Right atrium auricular region (tissue), 2 donors: ENCODE results near the gene NFYB. TPM values are rescaled to one million over a fixed set of nuclear protein-coding genes. Genes with fewer than 3 reads are reported as not detected.
"Not testable (repeated sequence)": the region's sequence is repeated elsewhere in the genome, so short reads cannot be mapped to it uniquely, and the experiment has no call there.

Experiments
- DNase-seq: peaks from one replicate; pipeline ENCODE4 v3.0.0-alpha.2; 2019; ENCODE audit warnings: low spot score
- H3K27ac ChIP-seq, 2 donors: fragments of 200-600 bp; sonication (generic); 1 replicate in 1 of 2; 2 replicates in 1 of 2; pipeline ENCODE4 v1.5.1; 2016 to 2019
- H3K27me3 ChIP-seq, 2 donors: fragments of 200-600 bp; sonication (generic); one replicate each; pipeline versions ENCODE4 v1.5.1 to v1.6.0; 2017 to 2019
- H3K36me3 ChIP-seq: fragments of 200-600 bp; sonication (generic); one replicate; pipeline ENCODE4 v1.5.1; 2016
- H3K4me1 ChIP-seq, 2 donors: fragments of 200-600 bp; sonication (generic); one replicate each; pipeline versions ENCODE4 v1.5.1 to v1.6.0; 2017 to 2019
- H3K4me3 ChIP-seq, 2 donors: fragments of 200-600 bp; sonication (generic); 1 replicate in 1 of 2; 2 replicates in 1 of 2; pipeline ENCODE4 v1.5.1; 2017 to 2019; ENCODE audit warnings: mild to moderate bottlenecking in 1 of 2, moderate library complexity in 1 of 2
- H3K9me3 ChIP-seq, 2 donors: fragments of 200-600 bp; sonication (generic); one replicate each; pipeline ENCODE4 v1.5.1; 2019
- CTCF ChIP-seq, 2 donors: fragments of 200-600 bp; sonication (generic); IDR thresholded peaks; one replicate each; pipeline ENCODE4 v1.5.1; 2019; ENCODE audit warnings: antibody characterized with exemption in 2 of 2
- total RNA-seq, 2 donors: library from RNA; depleted of rRNA; stranded (reverse); fragments of >200 nt; gene quantifications; one replicate each; pipeline ENCODE4 v1.1.0, GENCODE V29; 2016

The NFYB gene
- total RNA-seq, 2 donors from 2014 or later = 24.0 to 29.0 TPM

GRCh38 chr12:104165801-104166200 lies 27.8 kb upstream of the NFYB start:
- Histone ChIP-seq H3K36me3 (no peaks in the 10 kb centered on the region), H3K27me3 (no peaks in the 10 kb centered on the region), H3K9me3 (no peaks in the 10 kb centered on the region), H3K4me1 (peaks cover 0 to 21% of the 10 kb centered on the region in 2 donors), H3K4me3 (no peak overlapping the region), H3K27ac (peak overlapping the region; percentile 22 to 36)
- no peak for DNase-seq
- TF ChIP-seq CTCF (IDR thresholded peaks at IDR 0.05) = no peak

GRCh38 chr12:104164634-104165033 lies 26.6 kb upstream of the NFYB start:
- Histone ChIP-seq H3K36me3 (no peaks in the 10 kb centered on the region), H3K4me1 (peaks cover 0 to 21% of the 10 kb centered on the region in 2 donors), H3K4me3 (no peak overlapping the region), H3K27me3 (no peaks in the 10 kb centered on the region), H3K9me3 (no peaks in the 10 kb centered on the region), H3K27ac (no peak overlapping the region)
- no peak for DNase-seq
- no peak for TF ChIP-seq CTCF (IDR thresholded peaks at IDR 0.05)

GRCh38 chr12:104163631-104164030 lies 25.6 kb upstream of the NFYB start:
- Histone ChIP-seq H3K4me1 (peaks cover 0 to 21% of the 10 kb centered on the region in 2 donors), H3K4me3 (no peak overlapping the region), H3K36me3 (no peaks in the 10 kb centered on the region), H3K9me3 (no peaks in the 10 kb centered on the region), H3K27me3 (no peaks in the 10 kb centered on the region), H3K27ac (no peak overlapping the region)
- no peak for TF ChIP-seq CTCF (IDR thresholded peaks at IDR 0.05)
- DNase-seq = no peak

- not testable (repeated sequence) for H3K36me3 ChIP-seq, H3K4me3 ChIP-seq, H3K27me3 ChIP-seq, H3K9me3 ChIP-seq, H3K27ac ChIP-seq, DNase-seq
- H3K4me1 ChIP-seq = peaks cover 0 to 21% of the 10 kb centered on the region in 2 donors
Observed at GRCh38 chr12:104163028-104163427, 25.0 kb upstream of the NFYB start.

GRCh38 chr12:104155711-104156555 lies 17.9 kb upstream of the NFYB start:
- no peak for TF ChIP-seq CTCF (IDR thresholded peaks at IDR 0.05)
- no peak for DNase-seq

GRCh38 chr12:104154806-104155205 lies 16.8 kb upstream of the NFYB start:
- H3K27ac ChIP-seq = no peak overlapping the region
- no peak for DNase-seq
- no peaks in the 10 kb centered on the region for H3K9me3 ChIP-seq
- H3K4me3 ChIP-seq = no peak overlapping the region
- H3K27me3 ChIP-seq = no peaks in the 10 kb centered on the region
- no peak for TF ChIP-seq CTCF (IDR thresholded peaks at IDR 0.05)
- H3K4me1 ChIP-seq = no peaks in the 10 kb centered on the region
- no peaks in the 10 kb centered on the region for H3K36me3 ChIP-seq

More at GRCh38 chr12:104155711-104156555, 17.9 kb upstream of the NFYB start:
- H3K4me1 ChIP-seq = no peaks in the 10 kb centered on the region
- H3K4me3 ChIP-seq = no peak overlapping the region
- no peak overlapping the region for H3K27ac ChIP-seq
- H3K36me3 ChIP-seq = no peaks in the 10 kb centered on the region
- H3K9me3 ChIP-seq = no peaks in the 10 kb centered on the region
- H3K27me3 ChIP-seq = no peaks in the 10 kb centered on the region
